Activated CD4-positive, alpha-beta T cell treated with anti-CD3 and anti-CD28 coated beads, Interleukin-2, amount 50 U/mL, for 48 hours (primary cell): ENCODE measurements around the gene SEPSECS.

ENCODE experiments used
- DNase-seq, 2 experiments: peaks; one replicate each; pipeline ENCODE4 v3.0.0-alpha.2; 2020

The SEPSECS gene

GRCh38 chr4:25076625-25077398 is 83.4 kb downstream of the SEPSECS start:
- DNase-seq = no peak

- DNase-seq = no peak
Measured at GRCh38 chr4:25075851-25076250, 84.4 kb downstream of the SEPSECS start.

- DNase-seq = no peak
Measured at GRCh38 chr4:25075129-25075528, 85.1 kb downstream of the SEPSECS start.

GRCh38 chr4:25070545-25070944 is 89.7 kb downstream of the SEPSECS start:
- DNase-seq = no peak
